Body of pancreas (tissue), 4 donors: ENCODE measurements around the gene LOXHD1. TPM values are rescaled to one million over a fixed set of nuclear protein-coding genes. Genes with fewer than 3 reads are reported as not detected.

Source experiments
- ATAC-seq: fragments of 150-250 bp; one replicate; pipeline ENCODE4 v1.9.1; 2016
- DNase-seq, 4 donors: peaks; one replicate each; pipeline ENCODE4 v3.0.0-alpha.2; 2019
- H3K27ac ChIP-seq, 4 donors: fragments of 200-600 bp; sonication (generic); 1 replicate in 3 of 4; 2 replicates in 1 of 4; pipeline versions ENCODE4 v1.5.1 to v1.6.1; 2016 to 2019; ENCODE audit warnings: mild to moderate bottlenecking in 1 of 4, mixed read lengths in 1 of 4, moderate library complexity in 1 of 4
- H3K27me3 ChIP-seq, 2 donors: fragments of 200-600 bp; sonication (generic); one replicate each; pipeline ENCODE4 v1.6.0; 2016; ENCODE audit warnings: mild to moderate bottlenecking in 1 of 2
- H3K36me3 ChIP-seq, 2 donors: fragments of 200-600 bp; sonication (generic); replicated peaks in 1 of 2; 2 replicates each; pipeline ENCODE4 v1.5.1; 2016; ENCODE audit warnings: low read depth in 2 of 2; ENCODE audit not compliant: insufficient read depth in 1 of 2
- H3K4me1 ChIP-seq: fragments of 200-600 bp; sonication (generic); one replicate; pipeline ENCODE4 v1.6.0; 2016
- H3K4me3 ChIP-seq, 2 donors: fragments of 200-600 bp; sonication (generic); 1 replicate in 1 of 2; 2 replicates in 1 of 2; pipeline ENCODE4 v1.5.1; 2016 to 2019
- H3K9me3 ChIP-seq, 3 donors: fragments of 200-600 bp; sonication (generic); 1 replicate in 2 of 3; 2 replicates in 1 of 3; pipeline ENCODE4 v1.5.1; 2016
- CTCF ChIP-seq, 7 experiments: fragments of 450-650 bp in 4 of 7; fragments of 200-600 bp in 3 of 7; sonication (generic) in 3 of 7; IDR thresholded peaks; one replicate each; pipeline ENCODE4 v1.5.1; 2016 to 2019; ENCODE audit warnings: antibody characterized with exemption in 7 of 7
- POLR2A ChIP-seq, 3 donors: fragments of 450-650 bp; IDR thresholded peaks; one replicate each; pipeline ENCODE4 v1.6.1; 2016; ENCODE audit warnings: antibody characterized with exemption in 3 of 3, mild to moderate bottlenecking in 2 of 3
- WGBS, 2 donors: methylation state at CpG; one replicate each; pipeline ENCODE4 v1.1.5; 2017; 5-methylcytosine and 5-hydroxymethylcytosine counted together
- intact Hi-C: fragments of 100-400 bp; cut with DNase I; formaldehyde crosslinking; loops from one replicate; pipeline ENCODE4 v1.15.1; 2023
- total RNA-seq, 2 donors: library from RNA; depleted of rRNA; stranded (reverse); fragments of >200 nt; gene quantifications; one replicate each; pipeline ENCODE4 v1.1.0, GENCODE V29; 2016

Gene LOXHD1
- total RNA-seq, 2 donors from 2014 or later: 0.26 TPM; not detected in 1

GRCh38 chr18:46623541-46623940, 33.5 kb downstream of the LOXHD1 start:
- intact Hi-C loops: no loop called here

GRCh38 chr18:46622999-46623398, 34.0 kb downstream of the LOXHD1 start:
- DNase-seq (no peak), ATAC-seq (no peak)

More at GRCh38 chr18:46623541-46623940, 33.5 kb downstream of the LOXHD1 start:
- Histone ChIP-seq H3K9me3 (no peaks in the 10 kb centered on the region), H3K27ac (no peak overlapping the region), H3K27me3 (no peaks in the 10 kb centered on the region), H3K4me3 (no peak overlapping the region), H3K36me3 (no peaks in the 10 kb centered on the region), H3K4me1 (peaks cover 5% of the 10 kb centered on the region)
- no peak for ATAC-seq
- WGBS, 2 donors: 54 to 78% methylated on average over 4 to 10 of the region's 10 CpGs
- DNase-seq: no peak
- TF ChIP-seq POLR2A (IDR thresholded peaks at IDR 0.05) (no peak), CTCF (IDR thresholded peaks at IDR 0.05) (no peak)

GRCh38 chr18:46622451-46622850, 34.6 kb downstream of the LOXHD1 start:
- Histone ChIP-seq H3K4me1 (peaks cover 5% of the 10 kb centered on the region), H3K27ac (no peak overlapping the region), H3K27me3 (no peaks in the 10 kb centered on the region), H3K36me3 (no peaks in the 10 kb centered on the region), H3K4me3 (no peak overlapping the region), H3K9me3 (no peaks in the 10 kb centered on the region)
- ATAC-seq (no peak), DNase-seq (no peak)
- intact Hi-C loops: no loop called here
- TF ChIP-seq CTCF (IDR thresholded peaks at IDR 0.05): no peak
- no peak for TF ChIP-seq POLR2A (IDR thresholded peaks at IDR 0.05)
- WGBS, 2 donors: 97% methylated on average over 4 of the region's 4 CpGs

More at GRCh38 chr18:46622999-46623398, 34.0 kb downstream of the LOXHD1 start:
- intact Hi-C loops: no loop called here
- Histone ChIP-seq H3K4me1 (peaks cover 5% of the 10 kb centered on the region), H3K9me3 (no peaks in the 10 kb centered on the region), H3K36me3 (no peaks in the 10 kb centered on the region), H3K27ac (no peak overlapping the region), H3K27me3 (no peaks in the 10 kb centered on the region), H3K4me3 (no peak overlapping the region)
- 84 to 87% methylated on average over 3 of the region's 3 CpGs for WGBS, 2 donors
- no peak for TF ChIP-seq POLR2A (IDR thresholded peaks at IDR 0.05)
- TF ChIP-seq CTCF (IDR thresholded peaks at IDR 0.05): no peak

GRCh38 chr18:46621871-46622270, 35.1 kb downstream of the LOXHD1 start:
- no peaks in the 10 kb centered on the region for H3K27me3 ChIP-seq

More at GRCh38 chr18:46621871-46622270, 35.1 kb downstream of the LOXHD1 start:
- intact Hi-C loops: no loop called here
- H3K27ac ChIP-seq: no peak overlapping the region
- H3K36me3 ChIP-seq: no peaks in the 10 kb centered on the region
- H3K4me3 ChIP-seq: no peak overlapping the region
- peaks cover 5% of the 10 kb centered on the region for H3K4me1 ChIP-seq
- DNase-seq (no peak), ATAC-seq (no peak)
- 27 to 44% methylated on average over 2 of the region's 2 CpGs for WGBS, 2 donors
- TF ChIP-seq POLR2A (IDR thresholded peaks at IDR 0.05) (no peak), CTCF (IDR thresholded peaks at IDR 0.05) (no peak)
- H3K9me3 ChIP-seq: no peaks in the 10 kb centered on the region
